GM12872 (cell line): ENCODE measurements around the gene IL19.

Experiments used
- TF ChIP-seq, protein P1 (sequence below): IDR thresholded peaks from 3 replicates; pipeline ENCODE4 v1.5.1; 2011; ENCODE audit warnings: low read depth, mild to moderate bottlenecking, low read length, moderate library complexity; ENCODE audit not compliant: insufficient read depth

The IL19 gene

DNA sequence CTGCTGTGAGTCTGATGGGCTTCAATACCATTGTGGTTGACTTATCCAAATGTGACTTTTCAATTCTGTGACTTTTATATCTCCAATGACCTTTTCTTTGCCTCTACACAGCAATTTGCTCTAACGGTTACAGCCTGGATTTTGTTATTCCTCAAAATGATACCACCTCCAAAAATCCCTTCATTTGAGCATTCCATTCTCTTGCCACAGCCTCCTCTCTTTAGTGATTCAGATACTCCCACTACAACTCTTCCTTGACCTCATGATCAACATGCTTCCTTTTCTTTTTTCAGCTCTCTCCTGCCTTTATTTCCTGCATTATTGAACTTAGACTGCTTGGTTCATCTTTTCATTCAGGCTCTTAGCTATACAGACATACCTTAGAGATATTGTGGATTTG, 16.6 kb upstream of the IL19 start:
- TF ChIP-seq, protein P1, sequence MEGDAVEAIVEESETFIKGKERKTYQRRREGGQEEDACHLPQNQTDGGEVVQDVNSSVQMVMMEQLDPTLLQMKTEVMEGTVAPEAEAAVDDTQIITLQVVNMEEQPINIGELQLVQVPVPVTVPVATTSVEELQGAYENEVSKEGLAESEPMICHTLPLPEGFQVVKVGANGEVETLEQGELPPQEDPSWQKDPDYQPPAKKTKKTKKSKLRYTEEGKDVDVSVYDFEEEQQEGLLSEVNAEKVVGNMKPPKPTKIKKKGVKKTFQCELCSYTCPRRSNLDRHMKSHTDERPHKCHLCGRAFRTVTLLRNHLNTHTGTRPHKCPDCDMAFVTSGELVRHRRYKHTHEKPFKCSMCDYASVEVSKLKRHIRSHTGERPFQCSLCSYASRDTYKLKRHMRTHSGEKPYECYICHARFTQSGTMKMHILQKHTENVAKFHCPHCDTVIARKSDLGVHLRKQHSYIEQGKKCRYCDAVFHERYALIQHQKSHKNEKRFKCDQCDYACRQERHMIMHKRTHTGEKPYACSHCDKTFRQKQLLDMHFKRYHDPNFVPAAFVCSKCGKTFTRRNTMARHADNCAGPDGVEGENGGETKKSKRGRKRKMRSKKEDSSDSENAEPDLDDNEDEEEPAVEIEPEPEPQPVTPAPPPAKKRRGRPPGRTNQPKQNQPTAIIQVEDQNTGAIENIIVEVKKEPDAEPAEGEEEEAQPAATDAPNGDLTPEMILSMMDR: no peak

DNA sequence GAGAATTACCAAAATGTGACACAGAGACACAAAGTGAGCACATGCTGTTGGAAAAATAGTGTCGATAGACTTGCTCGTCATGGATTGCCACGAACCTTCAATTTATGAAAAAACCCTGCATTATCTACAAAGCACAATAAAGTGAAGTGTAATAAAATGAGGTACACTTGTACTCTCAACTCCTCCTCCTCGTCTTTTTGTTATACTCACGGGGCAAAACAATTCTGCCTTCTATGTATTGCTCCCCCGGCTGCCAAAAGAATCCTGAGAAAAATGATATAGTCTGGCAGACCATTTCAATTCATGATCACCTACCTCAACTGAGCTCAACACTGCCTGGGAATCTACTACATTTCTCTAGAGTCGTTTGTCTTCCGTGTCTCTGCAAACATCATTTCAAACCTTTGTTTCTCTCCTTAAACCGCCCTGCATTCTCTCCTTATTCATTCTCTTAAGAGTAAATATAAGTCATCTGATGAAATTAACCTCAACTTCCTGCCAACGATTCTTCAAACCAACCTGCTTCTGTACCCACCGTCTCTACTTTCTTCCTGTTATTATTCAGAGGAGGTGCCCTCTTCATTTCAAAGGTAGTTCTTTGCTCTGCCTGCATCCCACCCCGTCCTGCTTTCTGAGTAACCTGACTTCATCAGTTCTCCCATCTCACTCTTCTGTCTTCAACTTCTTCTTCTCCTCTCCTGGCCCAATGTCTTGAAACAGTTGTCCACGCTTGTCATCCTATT, 12.9 kb upstream of the IL19 start:
- TF ChIP-seq, protein P1: no peak

DNA sequence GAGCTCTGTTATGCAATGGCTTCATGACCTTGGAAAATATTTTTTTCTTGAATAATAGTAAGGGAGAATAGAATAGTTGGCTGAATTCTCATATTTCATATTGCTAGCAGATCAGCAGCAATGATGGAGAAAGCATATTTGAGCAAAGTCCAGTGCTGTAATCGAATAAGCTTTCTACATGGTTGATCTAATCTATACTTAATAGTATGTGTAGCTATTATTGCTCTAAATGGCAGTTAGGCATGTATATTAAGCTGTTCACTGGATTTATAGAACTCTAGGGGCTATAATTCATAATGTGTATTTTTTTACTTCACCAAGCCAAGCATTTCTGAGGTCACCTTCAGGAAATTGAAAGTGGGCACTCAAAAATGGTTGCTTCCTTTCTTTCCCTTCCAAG, 10.0 kb upstream of the IL19 start:
- TF ChIP-seq, protein P1: no peak

DNA sequence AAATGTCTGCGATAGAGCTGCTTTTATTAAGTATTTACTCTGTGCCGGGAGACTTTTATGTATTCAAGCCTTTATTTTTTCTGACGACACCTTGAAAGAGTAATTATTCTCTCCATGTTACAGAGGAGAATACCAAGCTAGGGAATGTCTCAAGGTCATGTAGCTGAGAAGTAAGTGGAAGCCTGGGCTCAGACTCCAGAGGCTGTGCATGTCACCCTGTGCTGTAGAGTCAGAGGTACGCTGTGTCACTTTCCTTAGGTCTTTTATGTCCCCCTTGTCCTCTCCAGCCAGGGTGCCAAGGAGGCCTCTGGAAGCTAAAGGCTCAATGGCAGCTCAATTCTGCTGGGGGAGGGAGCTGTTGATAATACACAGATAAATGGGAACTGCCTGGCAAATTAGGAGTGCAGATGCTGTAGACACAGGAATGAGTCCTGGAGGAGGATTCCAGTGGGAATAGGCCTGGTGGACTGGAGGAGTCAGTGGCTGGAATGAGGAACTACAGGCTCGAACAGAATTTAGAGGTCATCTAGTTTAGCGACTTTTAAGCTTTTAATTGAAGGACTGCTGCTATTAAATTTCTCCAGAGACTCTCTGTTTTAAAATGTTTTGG, 9.3 kb upstream of the IL19 start:
- TF ChIP-seq, protein P1: no peak

DNA sequence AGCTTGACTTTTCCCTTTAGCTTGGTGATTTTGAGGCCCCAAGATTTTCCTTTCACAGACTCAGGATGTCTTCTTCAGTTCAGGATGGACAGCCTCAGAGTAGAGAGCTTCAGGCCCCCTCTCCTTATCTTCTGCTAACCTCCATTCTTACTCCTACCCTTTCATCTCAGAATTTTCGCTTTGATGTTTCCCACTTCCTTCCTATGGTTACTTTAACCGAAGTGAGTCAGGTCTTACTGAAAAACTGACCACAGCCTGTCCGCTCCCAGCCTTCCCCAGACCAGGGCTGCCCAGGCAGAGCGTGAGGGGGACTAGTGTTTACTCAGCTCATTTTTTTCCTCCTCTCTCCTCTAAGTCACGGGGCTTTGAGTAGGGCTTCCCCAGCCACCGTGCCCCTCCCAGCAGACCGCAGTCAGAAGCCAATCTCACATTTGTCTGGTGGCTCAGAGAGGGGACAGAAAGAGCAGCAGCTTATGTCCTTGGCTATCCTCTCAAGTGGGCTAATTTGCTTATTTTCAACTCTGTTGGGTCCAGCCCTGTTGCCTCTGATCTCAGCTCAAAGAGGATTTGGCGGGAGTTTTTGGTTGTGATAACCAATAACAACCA, 4.2 kb upstream of the IL19 start:
- TF ChIP-seq, protein P1: no peak

DNA sequence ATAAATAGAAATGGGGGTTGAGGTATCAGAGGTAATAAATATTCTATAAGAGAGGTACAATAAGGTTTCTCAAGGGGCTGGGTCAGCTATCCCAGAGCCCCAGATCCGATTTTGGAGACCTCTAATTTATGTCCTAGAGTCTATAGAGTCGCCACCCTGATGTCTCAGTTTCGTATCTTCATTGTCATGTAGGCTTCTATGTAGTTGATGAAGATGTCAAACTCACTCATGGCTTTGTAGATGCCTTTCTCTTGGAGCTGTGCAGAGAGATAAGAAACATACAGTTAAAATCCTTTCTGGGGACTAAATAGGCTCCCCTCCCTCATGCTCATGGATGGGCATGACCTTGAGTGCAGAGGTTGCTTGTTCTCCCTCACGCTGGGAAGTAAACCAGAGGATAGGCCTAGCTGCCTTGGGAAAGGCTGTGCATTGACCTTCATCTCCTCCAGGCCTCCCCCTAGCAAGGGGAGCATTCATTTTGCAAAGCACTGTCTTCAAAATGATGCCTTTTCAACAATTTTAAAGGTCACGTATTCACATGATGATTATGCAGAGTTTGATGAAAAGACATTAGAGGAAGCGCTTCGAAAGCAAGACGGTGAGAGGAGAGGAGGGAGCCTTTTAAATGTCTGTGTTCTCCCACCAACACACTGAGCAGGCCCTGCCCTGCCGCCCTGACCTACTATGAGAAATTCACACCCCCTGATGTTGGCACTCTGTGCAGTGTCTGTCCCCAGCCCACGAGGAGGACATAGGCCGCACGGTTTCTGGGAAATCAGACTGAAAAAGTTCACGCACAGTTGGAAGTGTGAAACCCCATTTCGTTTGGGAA, 1.9 kb upstream of the IL19 start:
- TF ChIP-seq, protein P1: no peak

DNA sequence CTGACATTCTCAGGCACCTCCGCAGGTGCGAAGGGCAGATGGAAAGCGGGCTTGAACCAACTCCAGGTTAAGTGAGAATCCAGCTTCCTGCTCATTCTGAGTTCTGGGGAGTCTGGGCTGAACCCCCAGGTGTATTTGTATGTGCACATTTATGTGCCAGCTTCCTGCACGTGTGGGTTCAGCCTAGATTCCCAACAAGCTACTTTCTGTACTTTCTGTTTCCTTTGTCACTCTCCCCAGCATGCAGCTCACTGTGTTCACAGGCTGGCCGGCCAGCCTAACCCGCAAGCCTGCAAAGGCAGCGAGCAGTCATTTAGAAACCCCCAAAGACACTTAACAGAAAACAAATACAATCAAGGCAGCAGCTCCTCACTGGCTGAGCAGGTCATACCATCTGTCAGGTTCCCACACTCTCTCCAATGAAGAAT, 1.3 kb upstream of the IL19 start:
- TF ChIP-seq, protein P1: no peak
